ENCODE results near the gene ZC3H12D.

- TF ChIP-seq GATA2 (IDR thresholded peaks at IDR 0.05; ENCODE audit: low read depth, low read length), result no peak
- TF ChIP-seq GATA3 (IDR thresholded peaks at IDR 0.05; ENCODE audit: low read depth, low read length), result no peak
Measured at GRCh38 chr6:149433881-149434280, 50.9 kb downstream of the ZC3H12D start.

Data from SH-SY5Y (cell line).